LNCaP clone FGC (cell line): Measurements from ENCODE around the gene RHEBL1.

ENCODE experiments used
- DNase-seq: peaks from one replicate; pipeline ENCODE4 v3.0.0-alpha.2; 2011; ENCODE audit warnings: low read depth
- H3K4me3 ChIP-seq: 2 replicates; pipeline ENCODE4 v1.5.1; 2011; ENCODE audit warnings: mild to moderate bottlenecking, low read depth, low read length, control low read depth
- TF ChIP-seq, protein P1 (sequence below): IDR thresholded peaks from 2 replicates; pipeline ENCODE4 v1.5.1; 2012; ENCODE audit warnings: mild to moderate bottlenecking; ENCODE audit not compliant: control insufficient read depth, insufficient read depth; ENCODE audit errors: extremely low read depth

Gene RHEBL1

DNA sequence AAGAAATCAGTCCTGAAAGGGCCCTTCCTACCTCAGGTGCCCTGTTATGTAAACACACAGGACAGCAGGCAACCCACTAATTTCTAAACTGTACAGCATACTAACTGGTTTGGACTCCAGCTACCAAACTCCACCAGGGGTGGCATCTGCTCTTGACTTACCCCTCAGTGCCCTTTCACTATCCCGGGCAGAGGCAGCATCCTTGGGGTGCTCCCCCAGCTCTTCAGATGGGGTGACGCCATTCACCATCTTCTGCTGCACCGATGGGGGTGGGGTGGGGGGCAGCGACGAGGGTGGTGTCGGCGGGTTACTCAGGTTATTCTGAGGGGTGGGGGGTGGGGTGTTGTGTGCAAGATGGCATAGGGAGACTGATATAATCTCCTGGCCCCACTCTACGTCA is 39.7 kb downstream of the RHEBL1 start:
- no peak for DNase-seq
- no peak overlapping the region for H3K4me3 ChIP-seq
- TF ChIP-seq, protein P1, sequence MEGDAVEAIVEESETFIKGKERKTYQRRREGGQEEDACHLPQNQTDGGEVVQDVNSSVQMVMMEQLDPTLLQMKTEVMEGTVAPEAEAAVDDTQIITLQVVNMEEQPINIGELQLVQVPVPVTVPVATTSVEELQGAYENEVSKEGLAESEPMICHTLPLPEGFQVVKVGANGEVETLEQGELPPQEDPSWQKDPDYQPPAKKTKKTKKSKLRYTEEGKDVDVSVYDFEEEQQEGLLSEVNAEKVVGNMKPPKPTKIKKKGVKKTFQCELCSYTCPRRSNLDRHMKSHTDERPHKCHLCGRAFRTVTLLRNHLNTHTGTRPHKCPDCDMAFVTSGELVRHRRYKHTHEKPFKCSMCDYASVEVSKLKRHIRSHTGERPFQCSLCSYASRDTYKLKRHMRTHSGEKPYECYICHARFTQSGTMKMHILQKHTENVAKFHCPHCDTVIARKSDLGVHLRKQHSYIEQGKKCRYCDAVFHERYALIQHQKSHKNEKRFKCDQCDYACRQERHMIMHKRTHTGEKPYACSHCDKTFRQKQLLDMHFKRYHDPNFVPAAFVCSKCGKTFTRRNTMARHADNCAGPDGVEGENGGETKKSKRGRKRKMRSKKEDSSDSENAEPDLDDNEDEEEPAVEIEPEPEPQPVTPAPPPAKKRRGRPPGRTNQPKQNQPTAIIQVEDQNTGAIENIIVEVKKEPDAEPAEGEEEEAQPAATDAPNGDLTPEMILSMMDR, result no peak

DNA sequence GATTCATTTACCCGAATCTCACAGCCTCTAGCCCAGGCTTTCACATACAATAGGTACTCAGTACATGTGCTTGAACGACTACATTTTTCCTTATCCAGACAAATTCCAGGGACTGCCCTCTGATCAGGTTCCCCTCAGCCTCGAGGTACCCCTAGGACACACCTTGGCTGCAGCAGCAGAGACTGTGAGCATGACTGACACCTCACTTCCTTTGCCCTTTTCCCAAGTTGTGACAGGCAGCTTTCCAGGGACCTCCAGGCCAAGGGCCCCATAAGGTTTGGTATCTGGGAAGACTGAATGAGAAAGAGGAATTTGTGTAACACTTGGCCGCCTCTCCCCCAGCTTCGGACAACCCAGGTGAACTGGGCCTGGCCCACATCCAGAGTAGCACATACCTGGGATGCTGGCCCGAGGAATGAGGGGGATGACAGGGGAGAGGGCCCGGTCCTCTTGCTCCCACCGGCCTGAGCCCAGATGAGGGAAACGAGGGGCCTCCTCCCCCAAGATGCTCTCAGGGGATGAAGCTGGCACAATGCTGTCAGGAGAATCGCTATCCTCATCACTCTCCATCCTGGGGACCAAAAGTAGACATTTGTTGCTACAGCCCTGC is 41.0 kb downstream of the RHEBL1 start:
- no peak for DNase-seq
- TF ChIP-seq, protein P1, result no peak
- no peak overlapping the region for H3K4me3 ChIP-seq

DNA sequence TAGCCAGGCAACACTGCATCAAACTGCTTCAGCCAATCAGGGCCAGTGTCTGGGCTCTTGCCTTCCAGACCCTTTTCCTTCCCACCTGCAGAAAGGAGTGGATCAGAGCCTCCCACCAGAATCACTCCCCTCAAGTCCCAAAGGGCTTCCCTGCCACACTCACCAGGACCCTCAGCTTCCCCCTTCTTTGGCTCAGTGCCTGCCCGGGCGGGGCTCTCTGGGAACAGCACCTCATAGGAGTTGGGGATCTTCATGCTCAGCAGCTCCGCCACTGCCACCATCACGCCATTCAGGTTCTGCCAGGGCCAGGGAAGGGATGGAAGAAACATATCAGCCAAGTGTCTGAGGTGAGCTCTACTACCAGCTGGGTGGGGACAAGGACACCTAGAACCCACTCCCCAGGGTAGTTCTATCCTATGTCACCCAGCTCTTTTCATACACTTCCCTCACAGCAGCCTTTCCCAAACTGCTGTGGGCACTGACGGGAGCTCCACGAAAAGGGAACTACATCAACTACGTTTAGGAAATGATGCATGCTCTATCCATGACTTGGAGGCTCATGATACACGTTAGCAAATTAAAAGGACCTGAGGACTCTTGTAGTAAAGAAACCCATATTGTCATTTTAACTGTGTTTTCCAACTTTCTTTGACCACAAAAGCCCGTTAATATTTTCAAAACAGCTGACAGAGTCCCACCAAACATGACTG is 41.8 kb downstream of the RHEBL1 start:
- TF ChIP-seq, protein P1, result no peak
- DNase-seq, result no peak
- no peak overlapping the region for H3K4me3 ChIP-seq

DNA sequence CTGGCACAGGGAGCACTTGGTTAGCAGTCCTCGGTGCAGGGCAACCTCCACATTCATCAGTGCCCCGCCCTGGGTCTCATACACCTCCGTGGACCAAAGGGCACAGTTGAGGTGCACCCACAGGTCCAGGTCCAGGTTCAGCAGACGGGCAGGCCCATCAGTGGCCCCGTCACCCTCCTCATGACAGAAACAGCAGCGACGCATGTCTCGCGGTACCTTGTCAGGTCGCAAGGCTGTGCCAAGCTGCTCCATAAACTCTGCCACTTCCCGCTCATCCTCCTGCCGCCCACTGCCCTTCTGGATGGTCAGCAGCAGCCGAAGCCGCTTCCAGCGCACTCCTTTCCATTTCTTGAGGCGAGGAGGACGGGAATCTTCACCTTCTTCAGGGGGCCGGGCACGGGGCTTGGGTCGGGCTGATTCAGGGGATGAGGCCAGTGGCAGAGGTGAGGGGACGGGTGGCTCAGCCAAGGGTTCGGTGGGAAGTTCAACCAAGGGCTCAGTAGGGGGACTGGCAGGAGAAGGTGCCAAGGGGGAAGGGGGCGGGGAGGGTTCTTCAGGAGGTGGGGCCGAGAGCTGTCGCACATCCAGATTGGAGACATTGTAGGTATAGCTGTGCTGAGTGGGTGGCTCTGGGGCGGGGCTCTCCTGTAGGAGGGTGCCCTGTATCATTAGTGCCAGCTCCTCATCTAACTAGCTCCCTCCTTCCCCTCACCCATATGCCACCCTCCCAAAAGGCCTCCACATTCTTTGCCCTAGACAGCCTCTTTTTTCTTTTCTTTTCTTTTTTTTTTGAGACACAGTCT is 42.9 kb downstream of the RHEBL1 start:
- H3K4me3 ChIP-seq, result no peak overlapping the region
- no peak for DNase-seq
- TF ChIP-seq, protein P1, result no peak

DNA sequence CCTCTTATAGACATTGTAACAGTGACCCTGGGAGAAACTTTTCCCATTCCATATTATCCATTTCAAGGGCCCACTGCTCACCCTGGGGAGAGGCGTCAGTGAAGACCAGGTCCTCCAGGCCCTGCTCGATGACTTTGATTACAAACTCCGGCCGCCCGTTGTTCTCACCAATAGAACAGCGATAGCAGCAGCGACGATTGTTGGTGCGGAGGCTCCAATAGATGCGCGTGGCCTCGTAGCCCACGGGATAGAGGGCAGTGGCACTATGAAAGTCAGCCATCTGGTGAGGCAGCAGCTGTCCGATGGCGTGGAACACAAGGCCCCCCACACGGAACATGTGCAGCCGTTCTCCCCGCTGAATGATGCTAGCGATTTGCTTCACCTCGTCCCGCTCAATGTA is 43.7 kb downstream of the RHEBL1 start:
- TF ChIP-seq, protein P1, result no peak
- no peak for DNase-seq
- H3K4me3 ChIP-seq, result no peak overlapping the region

DNA sequence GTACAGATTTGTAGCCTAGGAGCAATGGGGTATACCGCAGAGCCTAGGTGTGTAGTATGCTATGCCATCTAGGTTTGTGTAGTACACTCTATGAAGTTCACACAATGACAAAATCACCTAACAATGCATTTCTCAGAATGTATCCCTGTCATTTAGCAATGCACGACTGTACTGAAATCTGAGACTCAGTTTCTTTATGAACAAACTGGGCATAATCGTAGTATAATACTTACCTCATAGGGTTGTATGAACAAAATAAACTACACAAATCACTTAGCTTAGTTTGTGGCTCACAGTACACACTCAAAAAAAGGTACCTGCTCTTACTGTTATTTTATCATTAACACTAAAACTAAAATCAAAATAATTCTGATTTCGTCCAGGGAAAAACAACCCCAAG is 44.3 kb downstream of the RHEBL1 start:
- no peak for DNase-seq
- TF ChIP-seq, protein P1, result no peak
- no peak overlapping the region for H3K4me3 ChIP-seq

DNA sequence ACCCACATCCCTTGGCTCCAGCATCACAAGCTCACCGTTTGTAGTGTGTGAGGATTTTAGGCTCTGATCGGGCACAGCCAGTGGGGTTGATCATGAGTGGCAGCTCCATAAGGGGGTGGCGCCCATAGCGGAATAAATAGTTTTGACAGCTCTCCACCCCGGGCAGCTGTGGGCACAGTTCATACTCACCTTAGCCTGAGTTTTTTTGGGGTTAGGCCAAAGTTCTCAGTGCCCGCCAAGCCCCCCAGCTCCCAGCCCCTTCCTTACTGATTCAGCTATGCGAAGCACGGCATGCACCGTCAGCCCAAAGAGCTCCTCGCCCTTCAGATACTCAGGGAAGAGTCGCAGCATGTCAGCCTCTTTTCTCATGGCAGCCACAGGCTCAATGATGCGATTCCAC is 45.2 kb downstream of the RHEBL1 start:
- no peak overlapping the region for H3K4me3 ChIP-seq
- no peak for DNase-seq
- TF ChIP-seq, protein P1, result no peak
